Activated CD8-positive, alpha-beta memory T cell treated with anti-CD3 and anti-CD28 coated beads for 36 hours (primary cell): ENCODE data around the gene PSTPIP1. TPM values are rescaled to one million over a fixed set of nuclear protein-coding genes. Genes with fewer than 3 reads are reported as not detected.

Experiments used
- CTCF ChIA-PET: fragments of 350-600 bp; sonication (Branson Sonifier 250); formaldehyde crosslinking; loops from one replicate; lab custom pipeline; 2021; ENCODE audit warnings: antibody characterized with exemption; lab: Charles Lee
- POLR2A ChIA-PET: fragments of 350-600 bp; sonication (Branson Sonifier 250); formaldehyde crosslinking; loops from one replicate; lab custom pipeline; 2021; ENCODE audit warnings: antibody characterized with exemption; lab: Charles Lee
- total RNA-seq, 2 experiments: library from RNA; stranded (reverse); gene quantifications; one replicate each; pipeline ENCODE4 v1.2.3, GENCODE V29; 2021

Gene PSTPIP1
- total RNA-seq, 2 experiments from 2014 or later, result 137 TPM

DNA sequence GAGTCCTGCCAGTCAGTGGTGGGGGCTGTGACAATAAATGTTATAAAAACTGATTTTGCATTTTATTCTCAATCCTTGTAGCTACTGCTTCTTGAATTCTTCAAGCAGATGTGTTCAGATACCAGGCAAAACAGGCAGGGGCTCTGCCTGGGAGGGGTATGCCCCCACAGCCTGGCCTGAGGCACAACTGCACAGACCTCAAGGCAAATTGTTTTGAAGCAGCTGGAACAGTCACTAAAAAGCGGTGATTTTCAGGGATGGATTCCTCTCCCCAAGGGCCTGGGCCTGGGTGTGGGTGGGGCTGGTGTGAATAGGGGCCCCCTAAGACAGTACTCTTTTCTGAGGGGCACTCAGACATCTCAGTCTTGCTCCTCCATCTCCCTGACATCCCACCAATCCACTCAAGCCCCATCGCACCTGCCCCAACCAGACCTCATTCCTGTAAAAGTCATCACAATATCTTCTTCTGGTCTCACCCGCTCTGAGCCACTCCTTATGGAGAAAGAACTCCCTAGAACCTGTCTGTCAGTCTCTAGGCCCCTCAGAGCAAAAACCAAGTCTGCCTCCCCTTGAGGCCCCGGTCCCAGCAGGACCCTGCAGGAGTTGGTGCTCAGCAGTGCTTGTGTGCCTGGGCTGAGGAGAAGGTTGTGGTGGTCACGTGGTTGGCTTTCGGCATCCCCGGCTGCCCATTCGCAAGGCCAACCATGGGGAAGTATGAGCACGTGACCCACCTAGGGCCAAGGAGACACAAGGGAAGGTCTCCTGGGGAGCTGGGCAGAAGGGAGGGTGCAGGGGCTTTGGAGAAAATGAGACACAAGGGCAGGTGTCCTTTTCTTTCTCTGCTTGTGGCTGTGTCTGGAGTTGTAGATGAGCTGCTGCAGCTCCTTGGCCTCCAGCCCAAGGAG, 2.9 kb upstream of the PSTPIP1 start:
- CTCF ChIA-PET, result interaction anchor here (0.8 to 1.1 kb wide), 2 partner anchors 13 to 24 kb away, joined by 3 read pairs; no protein-coding TSS in a partner anchor
- POLR2A ChIA-PET, result no interaction called here

DNA sequence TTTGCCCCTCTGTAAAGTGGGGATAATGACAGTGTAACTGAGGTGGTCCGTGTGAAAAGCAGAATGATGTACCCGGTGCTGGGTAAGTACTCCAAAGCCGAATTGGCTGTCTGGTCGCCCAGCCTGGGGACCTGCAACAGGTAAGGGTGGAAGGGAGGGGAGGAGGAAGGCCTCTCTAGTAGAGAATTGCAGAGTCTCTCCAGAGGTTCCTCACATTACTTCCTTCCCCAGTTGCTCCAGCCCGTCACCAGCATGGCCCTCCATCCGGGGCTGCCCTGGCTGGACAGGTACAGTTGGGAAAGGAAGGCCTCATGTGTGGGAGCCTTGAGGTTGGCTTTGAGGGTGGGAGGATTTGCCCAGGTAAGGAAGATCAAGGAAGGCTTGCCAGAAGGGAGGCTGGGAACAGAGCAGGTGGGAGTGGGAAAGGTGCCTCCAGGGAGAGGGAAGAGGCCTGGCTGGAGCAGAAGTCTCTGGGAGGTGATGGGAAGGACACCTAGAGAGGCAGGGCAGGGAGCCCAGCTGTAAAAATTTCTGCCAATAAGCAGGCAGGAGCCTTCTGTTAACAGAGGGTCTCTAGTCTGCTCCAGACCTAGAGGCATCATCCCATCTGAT, 1.7 kb upstream of the PSTPIP1 start:
- ChIA-PET POLR2A (interaction anchor here (0.8 to 6.5 kb wide), 5 partner anchors 10 to 426 kb away, joined by 3 to 43 read pairs (median 4); no protein-coding TSS in a partner anchor), CTCF (interaction anchor here (0.8 to 1.5 kb wide), 4 partner anchors 10 to 30 kb away, joined by 3 to 6 read pairs (median 3); no protein-coding TSS in a partner anchor)

DNA sequence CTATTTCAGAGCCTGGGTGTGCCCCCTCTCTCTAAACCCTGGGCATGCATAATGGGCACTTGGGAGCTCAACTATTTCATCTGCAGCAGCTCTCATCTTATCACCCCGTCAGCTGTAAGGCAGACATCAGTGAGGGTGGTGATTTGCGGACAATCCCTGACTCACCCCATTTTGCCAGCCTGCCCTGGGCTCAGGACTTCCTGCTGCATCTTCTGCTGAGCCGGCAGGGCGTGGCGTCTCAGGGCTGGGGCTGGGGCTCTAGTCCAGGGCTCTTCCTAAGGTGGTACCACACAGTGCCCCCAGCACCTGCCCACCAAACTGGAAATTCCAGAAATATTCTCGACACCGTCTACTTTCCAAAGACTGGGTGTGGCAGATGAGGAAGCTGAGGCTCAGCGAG, 925 bp upstream of the PSTPIP1 start:
- POLR2A ChIA-PET, result interaction anchor here (0.6 to 6.5 kb wide), 6 partner anchors 9 to 425 kb away, joined by 3 to 43 read pairs (median 4); no protein-coding TSS in a partner anchor

DNA sequence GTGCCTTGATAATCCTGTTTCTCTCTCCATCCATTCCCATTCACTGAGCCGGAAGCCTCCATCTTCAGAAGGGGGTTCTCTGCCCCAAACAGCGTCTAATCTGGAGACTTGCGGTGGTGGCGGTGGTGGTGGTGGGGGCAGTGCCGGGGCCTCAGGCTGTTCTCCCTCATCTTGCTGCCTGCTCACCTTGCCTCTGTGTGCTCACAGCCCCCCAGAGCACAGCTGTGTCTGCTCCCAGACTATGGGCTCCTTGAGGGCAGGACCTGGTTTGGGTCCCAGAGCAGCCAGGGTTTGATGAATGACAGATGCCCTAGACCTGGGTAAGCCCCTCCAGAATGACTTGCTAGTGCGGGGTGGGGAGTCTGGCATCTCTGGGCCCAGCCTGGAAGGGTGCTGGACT, 430 bp upstream of the PSTPIP1 start:
- ChIA-PET POLR2A (interaction anchor here (0.6 to 6.5 kb wide), 6 partner anchors 9 to 425 kb away, joined by 3 to 43 read pairs (median 4); no protein-coding TSS in a partner anchor), CTCF (interaction anchor here (0.9 to 3.4 kb wide), 9 partner anchors 9 to 37 kb away, joined by 3 to 13 read pairs (median 5); no protein-coding TSS in a partner anchor)

More for the DNA sequence above, 925 bp upstream of the PSTPIP1 start:
- CTCF ChIA-PET, result interaction anchor here (0.8 to 1.5 kb wide), 7 partner anchors 9 to 37 kb away, joined by 3 to 6 read pairs (median 3); no protein-coding TSS in a partner anchor

DNA sequence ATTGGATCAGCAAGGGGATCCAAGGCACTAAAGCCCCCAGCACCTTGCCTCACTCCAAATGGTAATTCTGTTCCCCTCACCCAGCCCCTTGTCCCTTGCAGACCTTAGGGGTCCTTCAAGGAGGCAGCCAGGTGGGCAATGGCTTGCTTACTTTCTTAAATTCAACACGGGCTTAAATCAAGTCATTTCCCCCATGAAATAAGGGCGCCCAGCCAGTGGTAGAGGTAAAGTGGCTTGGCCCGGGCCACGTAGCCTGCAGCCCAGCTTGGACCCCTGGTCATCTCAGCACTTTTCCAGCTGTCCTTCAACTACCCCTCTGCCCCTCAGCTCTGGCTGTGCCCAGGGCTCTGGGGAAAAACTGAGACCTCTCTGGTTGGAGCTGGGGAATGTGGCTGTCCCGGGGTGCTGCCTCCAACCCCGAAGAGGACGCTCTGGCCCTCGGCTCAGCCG, 1.2 kb downstream of the PSTPIP1 start:
- ChIA-PET POLR2A (interaction anchor here (3.0 to 6.5 kb wide), 3 partner anchors 8 to 26 kb away, joined by 8 to 43 read pairs (median 26); no protein-coding TSS in a partner anchor), CTCF (interaction anchor here (1.0 to 3.4 kb wide), 7 partner anchors 11 to 39 kb away, joined by 3 to 13 read pairs (median 4); no protein-coding TSS in a partner anchor)

DNA sequence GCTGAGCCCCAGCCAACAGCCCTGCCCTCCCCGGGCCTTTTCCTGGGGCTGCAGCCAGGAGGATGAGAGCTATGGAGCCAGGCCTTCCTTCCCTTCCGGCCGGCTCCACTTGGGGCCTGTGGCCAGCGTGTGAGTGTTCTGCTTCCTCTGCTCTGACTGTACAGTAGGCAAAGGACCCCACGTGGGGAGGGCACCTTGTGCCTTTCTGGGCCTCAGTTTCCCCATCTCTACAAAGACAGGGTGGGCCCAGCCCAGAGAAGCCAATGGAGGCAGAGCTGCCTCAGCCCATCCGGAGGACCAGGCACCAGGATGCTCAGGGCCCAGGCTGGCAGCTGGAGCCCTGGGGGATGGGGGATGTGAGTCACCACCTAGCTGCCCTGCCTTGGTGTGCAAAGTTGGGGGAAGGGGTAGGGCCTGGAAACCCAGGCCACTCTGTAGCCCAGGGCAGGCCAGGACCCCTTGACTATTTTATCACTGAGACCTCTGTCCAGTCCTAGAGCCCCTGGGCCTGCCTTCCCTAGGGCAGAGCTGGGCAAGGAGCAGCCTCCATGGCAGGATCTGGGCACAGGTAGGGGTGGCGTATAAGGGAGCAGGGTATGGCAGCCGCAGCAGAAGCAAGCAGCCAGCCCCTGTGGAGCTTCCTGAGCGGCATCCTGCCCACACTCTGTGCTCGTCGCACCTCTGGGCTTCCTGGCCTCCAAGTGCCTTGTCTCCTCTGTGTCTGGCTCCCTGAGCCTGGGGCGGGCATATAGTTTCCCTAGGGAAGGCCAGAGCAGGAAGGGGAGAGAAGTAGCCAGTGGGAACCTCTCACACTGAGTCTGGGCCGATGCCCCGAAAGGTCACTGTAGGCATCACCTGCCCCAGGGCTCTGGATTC, 1.8 kb downstream of the PSTPIP1 start:
- POLR2A ChIA-PET, result interaction anchor here (0.7 to 6.5 kb wide), 7 partner anchors 8 to 74 kb away, joined by 3 to 43 read pairs (median 3); partner anchors contain the start of gene TSPAN3
- CTCF ChIA-PET, result interaction anchor here (1.0 to 3.4 kb wide), 11 partner anchors 8 to 38 kb away, joined by 3 to 18 read pairs (median 5); no protein-coding TSS in a partner anchor

DNA sequence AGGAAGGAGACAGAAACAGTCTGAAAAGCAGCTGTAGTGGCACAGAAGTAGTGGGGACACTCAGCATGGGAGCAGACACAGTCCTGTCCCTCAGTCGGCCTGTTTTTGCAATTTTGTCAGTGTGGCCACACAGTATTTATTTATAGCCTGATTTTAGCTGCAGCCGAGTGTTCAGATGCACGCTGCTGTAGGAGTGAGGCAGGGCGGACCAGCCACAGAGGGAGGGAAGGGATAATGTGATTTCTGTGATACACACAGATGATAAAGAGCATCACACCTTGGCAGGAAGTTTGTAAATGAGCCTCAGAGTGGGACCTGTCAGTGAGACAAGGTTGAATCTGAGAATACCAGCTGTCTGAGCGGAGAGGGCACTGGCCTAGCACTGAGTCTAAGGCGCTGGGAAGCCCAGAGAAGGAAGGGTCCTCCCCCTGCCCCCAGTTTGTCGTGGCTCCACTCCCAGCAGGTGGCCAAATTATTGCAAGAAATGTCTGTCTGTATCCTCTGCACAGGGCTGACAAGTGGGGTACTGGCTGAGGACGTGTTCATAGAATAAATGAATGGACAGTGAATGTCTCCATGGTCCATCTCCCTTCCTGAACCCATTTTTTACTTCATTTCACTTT, 3.8 kb downstream of the PSTPIP1 start:
- ChIA-PET CTCF (interaction anchor here (0.6 to 3.1 kb wide), 6 partner anchors 8 to 572 kb away, joined by 4 to 18 read pairs (median 5); no protein-coding TSS in a partner anchor), POLR2A (interaction anchor here (1.3 to 6.5 kb wide), 5 partner anchors 10 to 72 kb away, joined by 3 to 43 read pairs (median 8); partner anchors contain the start of gene TSPAN3)

DNA sequence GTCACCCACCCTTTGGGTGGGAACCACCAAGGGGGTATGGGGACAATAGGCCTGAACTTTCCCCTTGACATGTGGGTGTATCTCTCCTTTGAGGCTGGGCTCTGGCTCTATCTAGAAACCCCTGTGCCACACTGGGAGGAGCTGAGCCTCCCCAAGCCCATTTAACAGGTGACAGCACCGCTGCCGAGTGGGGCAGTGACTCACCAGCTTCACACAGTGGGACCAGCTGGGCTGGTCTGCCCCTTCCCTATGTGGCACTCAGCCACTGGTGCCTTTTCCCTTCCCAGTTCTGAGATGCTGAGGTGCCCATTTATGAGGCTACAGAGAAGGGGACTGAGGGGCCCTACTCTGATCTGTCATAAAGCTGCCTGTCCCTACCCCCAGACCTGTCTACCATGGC, 5.1 kb downstream of the PSTPIP1 start:
- CTCF ChIA-PET, result interaction anchor here (3.1 kb wide), 1 partner anchor 23 kb away, joined by 12 read pairs; no protein-coding TSS in a partner anchor
- POLR2A ChIA-PET, result interaction anchor here (0.7 kb wide), 1 partner anchor 21 kb away, joined by 5 read pairs; no protein-coding TSS in a partner anchor

DNA sequence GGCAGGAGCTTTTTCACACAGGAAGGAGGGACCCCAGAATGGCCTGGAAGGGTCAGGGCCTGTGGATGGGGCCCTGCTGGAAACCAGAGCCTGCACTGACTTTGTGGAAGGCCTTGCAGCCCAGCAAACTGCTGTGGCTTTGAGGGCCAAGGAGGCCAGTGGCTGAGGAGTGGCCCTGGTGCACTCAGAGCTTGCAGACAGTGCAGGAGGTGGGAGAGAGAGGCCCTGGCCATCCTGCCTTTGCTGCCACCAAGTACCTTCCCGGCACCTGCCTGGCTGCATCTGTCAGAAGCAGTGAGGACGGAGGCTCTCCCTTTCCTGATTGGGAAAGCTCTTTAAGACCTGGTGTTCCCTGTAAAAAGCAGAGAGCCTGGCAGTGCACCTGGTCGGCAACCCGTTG, 6.4 kb downstream of the PSTPIP1 start:
- ChIA-PET CTCF (interaction anchor here (3.1 kb wide), 1 partner anchor 22 kb away, joined by 12 read pairs; no protein-coding TSS in a partner anchor), POLR2A (no interaction called here)

DNA sequence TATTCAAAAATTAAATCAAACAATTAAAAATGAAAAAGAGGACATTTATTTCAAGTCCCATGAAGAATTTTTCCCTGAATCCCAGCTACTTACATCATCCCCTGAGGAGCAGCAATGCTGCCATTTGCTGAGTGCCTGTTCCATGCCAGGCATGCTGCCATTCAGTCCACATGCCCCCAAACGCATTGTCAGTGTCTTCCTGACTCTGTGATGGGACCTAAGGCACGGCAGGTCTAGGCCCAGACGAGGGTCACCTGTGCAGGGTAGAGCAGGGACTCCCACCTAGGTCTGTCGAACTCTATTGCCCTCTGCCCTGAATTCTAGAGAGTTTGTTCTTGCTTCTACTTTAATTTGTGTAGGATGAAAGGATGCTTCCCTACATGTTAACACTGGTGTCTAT, 7.0 kb downstream of the PSTPIP1 start:
- CTCF ChIA-PET, result interaction anchor here (3.1 kb wide), 1 partner anchor 21 kb away, joined by 12 read pairs; no protein-coding TSS in a partner anchor
- POLR2A ChIA-PET, result no interaction called here

DNA sequence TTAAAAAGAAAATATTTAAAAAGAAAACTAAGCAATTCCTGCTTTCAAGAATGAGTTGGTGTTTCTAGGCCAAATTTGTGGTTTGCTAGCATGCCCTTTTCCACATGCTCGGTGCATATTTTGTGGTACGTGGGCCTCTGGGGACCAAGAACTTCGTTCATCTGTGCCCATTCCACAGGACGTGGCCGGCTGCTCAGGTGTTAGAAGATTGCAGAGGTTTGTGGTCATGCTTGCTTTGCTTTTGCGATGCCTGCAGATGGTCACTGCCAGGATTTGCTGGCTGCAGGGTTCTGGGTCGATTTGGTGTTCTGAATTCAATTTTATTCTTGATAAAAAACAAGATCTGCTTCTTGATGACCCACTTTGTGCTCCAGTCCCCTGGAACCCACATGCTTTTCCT, 7.5 kb downstream of the PSTPIP1 start:
- ChIA-PET POLR2A (interaction anchor here (1.0 kb wide), 1 partner anchor 14 kb away, joined by 3 read pairs; no protein-coding TSS in a partner anchor), CTCF (interaction anchor here (1.0 to 2.4 kb wide), 4 partner anchors 9 to 21 kb away, joined by 3 to 12 read pairs (median 5); no protein-coding TSS in a partner anchor)

DNA sequence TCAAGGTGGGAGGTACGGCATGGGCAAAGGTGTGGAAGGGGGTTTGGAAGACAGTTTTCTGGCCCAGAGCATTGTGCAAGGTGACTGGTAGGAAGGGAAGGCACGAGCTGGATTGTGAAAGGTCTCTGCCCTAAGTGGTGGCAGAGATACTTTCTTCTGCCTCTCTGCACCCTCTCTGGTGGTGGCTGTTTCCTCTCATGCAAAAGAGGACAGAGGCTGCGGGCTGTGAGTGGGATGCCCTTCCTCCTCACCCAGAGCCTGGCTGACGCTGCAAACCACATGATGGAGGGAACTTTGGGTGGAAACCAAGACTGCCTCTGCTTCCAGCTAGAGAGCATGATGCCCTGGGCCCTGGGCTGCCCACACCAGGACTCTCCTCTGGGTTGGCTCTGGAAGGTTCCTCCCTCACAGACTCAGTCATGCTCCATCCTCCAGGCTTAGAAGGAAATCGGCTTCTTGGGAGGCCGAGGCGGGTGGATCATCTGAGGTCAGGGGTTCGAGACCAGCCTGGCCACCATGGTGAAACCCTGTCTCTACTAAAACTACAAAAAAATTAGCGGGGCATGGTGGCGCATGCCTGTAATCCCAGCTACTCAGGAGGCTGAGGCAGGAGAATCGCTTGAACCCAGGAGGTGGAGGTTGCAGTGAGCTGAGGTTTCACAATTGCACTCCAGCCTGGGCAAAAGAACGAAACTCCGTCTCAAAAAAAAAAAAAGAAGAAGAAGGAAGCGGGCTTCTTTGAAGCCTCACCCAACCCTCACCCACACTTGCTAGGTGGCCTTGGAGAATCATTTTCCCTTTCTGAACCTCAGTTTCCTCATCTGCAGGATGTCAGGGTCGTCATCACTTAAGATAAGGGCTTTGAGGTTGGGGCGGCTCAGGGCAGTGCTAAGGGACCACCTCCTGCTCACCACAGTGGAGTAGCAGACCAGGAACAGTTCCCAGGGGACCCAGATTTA, 8.3 kb downstream of the PSTPIP1 start:
- CTCF ChIA-PET, result interaction anchor here (1.0 to 2.4 kb wide), 5 partner anchors 9 to 106 kb away, joined by 3 to 12 read pairs (median 4); no protein-coding TSS in a partner anchor
- POLR2A ChIA-PET, result interaction anchor here (0.8 to 1.0 kb wide), 3 partner anchors 9 to 16 kb away, joined by 3 to 4 read pairs (median 3); no protein-coding TSS in a partner anchor

DNA sequence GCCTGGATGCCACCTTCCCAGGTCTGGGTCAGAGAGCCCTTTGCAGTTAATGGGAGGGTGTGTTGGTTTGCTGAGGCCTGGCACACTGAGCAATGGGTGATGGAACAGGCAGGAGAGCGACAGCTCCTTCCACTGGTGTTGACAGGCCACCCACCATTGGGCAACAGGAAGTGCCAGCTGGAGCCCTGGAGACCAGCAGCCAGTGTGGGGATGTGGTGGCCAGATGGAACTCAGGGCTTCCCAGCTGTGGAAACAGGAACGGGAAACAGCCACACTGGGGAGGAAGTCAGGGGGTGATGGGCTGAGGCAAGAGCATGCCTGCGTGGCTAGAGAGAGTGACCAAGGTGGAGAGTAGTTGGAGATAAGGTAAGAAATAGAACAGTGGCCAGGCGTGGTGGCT, 9.3 kb downstream of the PSTPIP1 start:
- ChIA-PET CTCF (interaction anchor here (1.1 to 2.4 kb wide), 2 partner anchors 9 to 105 kb away, joined by 3 to 12 read pairs; no protein-coding TSS in a partner anchor), POLR2A (no interaction called here)

DNA sequence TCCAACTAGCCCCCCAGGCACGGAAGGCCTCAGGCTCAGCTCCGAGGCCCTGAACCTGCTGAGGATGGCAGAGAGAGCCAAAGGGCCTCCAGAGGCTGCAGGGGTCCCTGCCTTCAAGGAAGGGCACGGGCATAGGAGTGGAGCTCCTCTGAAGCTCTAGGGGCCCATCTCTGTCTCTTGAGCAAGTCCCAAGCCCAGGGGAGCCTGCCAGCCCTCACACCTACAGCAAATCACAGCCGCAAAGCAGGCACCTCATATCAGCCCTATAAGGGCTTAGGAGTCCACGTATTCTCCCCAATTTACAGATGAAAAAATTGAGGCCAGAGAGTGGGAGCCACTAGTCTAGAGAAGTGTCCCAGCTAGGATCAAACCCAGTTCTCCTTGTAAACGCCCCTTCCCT, 14.2 kb downstream of the PSTPIP1 start:
- ChIA-PET POLR2A (interaction anchor here (0.6 kb wide), 1 partner anchor 30 kb away, joined by 3 read pairs; no protein-coding TSS in a partner anchor), CTCF (no interaction called here)

DNA sequence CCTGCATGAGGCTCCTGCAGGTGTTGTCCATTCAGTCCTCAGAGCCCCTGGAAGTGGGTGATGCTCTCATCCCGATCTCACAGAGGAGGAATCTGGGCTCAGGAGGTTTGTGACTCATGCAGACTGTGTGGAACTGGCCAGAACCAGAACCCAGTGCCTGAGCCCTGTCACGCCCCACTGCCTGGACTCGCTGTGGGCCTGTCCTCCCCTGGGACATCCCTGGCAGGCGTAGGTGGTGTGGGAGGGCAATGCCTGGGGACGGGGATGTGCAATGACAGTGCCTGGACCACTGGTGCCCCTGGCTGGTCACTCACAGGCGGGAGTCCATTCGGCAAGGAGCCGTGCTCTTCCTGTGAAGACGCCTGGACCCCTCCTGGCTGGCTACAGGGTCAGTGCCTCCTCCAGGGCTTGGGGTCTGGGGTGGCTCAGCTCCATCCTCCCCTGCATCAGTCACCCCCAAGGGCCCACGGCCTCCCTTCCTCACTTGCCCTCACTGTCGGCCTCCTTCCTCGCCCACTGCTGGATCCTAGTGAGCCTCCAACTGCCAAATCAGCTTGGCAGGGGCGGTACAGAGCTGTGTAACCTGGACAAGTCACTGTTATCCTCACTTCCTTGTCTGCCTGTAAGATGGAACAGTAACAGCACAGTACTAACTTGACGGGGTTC, 14.9 kb downstream of the PSTPIP1 start:
- CTCF ChIA-PET, result no interaction called here

More for the DNA sequence above, 14.9 kb downstream of the PSTPIP1 start:
- POLR2A ChIA-PET, result no interaction called here
